Measurements from ENCODE around the gene PLEKHA6.
A peak's percentile ranks its signal among the peaks of the same experiment; 100 is the strongest.

PLEKHA6 gene

DNA sequence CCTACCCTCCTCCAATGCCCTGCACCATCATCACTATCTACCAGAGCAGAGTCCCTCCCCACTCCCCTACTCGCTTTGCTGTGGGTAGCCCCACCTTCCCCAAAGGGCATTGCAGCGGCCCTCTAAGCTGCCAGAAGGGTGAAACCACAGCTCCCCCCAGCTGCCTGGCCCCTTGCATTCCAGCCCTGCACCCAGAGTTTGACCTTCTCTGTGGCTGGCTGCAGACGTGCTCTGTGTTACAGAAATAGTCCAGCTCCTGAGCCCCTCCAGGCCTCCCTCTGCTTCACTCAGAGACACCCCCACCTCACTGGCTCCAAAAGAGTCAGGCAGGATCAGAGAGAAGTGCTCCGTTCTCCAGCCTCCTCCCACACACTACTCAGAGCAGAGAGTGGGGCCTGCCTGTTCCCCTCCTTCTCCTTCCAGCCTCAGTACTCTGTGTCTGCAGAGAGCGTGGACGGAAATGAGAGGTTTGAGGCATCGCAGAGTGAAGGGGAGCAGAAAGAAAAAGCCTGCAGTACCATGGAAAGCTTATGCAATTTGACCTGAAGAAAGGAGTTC, 63.2 kb downstream of the PLEKHA6 start:
- peak in 1 of 2 experiments; percentile 79 for DNase-seq (ENCODE audit: low read depth in 1 of 2, low spot score in 1 of 2)
- TF ChIP-seq, protein P1, sequence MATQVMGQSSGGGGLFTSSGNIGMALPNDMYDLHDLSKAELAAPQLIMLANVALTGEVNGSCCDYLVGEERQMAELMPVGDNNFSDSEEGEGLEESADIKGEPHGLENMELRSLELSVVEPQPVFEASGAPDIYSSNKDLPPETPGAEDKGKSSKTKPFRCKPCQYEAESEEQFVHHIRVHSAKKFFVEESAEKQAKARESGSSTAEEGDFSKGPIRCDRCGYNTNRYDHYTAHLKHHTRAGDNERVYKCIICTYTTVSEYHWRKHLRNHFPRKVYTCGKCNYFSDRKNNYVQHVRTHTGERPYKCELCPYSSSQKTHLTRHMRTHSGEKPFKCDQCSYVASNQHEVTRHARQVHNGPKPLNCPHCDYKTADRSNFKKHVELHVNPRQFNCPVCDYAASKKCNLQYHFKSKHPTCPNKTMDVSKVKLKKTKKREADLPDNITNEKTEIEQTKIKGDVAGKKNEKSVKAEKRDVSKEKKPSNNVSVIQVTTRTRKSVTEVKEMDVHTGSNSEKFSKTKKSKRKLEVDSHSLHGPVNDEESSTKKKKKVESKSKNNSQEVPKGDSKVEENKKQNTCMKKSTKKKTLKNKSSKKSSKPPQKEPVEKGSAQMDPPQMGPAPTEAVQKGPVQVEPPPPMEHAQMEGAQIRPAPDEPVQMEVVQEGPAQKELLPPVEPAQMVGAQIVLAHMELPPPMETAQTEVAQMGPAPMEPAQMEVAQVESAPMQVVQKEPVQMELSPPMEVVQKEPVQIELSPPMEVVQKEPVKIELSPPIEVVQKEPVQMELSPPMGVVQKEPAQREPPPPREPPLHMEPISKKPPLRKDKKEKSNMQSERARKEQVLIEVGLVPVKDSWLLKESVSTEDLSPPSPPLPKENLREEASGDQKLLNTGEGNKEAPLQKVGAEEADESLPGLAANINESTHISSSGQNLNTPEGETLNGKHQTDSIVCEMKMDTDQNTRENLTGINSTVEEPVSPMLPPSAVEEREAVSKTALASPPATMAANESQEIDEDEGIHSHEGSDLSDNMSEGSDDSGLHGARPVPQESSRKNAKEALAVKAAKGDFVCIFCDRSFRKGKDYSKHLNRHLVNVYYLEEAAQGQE (IDR thresholded peaks at IDR 0.05; ENCODE audit: insufficient replicate concordance, low read depth), result peak; percentile 56
- TF ChIP-seq POLR2AphosphoS5 (IDR thresholded peaks at IDR 0.05; ENCODE audit: low read depth), result no peak
- TF ChIP-seq, protein P2, sequence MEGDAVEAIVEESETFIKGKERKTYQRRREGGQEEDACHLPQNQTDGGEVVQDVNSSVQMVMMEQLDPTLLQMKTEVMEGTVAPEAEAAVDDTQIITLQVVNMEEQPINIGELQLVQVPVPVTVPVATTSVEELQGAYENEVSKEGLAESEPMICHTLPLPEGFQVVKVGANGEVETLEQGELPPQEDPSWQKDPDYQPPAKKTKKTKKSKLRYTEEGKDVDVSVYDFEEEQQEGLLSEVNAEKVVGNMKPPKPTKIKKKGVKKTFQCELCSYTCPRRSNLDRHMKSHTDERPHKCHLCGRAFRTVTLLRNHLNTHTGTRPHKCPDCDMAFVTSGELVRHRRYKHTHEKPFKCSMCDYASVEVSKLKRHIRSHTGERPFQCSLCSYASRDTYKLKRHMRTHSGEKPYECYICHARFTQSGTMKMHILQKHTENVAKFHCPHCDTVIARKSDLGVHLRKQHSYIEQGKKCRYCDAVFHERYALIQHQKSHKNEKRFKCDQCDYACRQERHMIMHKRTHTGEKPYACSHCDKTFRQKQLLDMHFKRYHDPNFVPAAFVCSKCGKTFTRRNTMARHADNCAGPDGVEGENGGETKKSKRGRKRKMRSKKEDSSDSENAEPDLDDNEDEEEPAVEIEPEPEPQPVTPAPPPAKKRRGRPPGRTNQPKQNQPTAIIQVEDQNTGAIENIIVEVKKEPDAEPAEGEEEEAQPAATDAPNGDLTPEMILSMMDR (IDR thresholded peaks at IDR 0.05; ENCODE audit: insufficient read depth, low read length), result no peak
- Histone ChIP-seq H3K27me3 (ENCODE audit: insufficient read depth, poor library complexity, severe bottlenecking) (no peaks in the 10 kb centered on the region), H3K27ac (replicated peaks) (peak overlapping the region; percentile 69), H3K4me3 (replicated peaks; ENCODE audit: insufficient read depth, low read length) (no peak overlapping the region)

DNA sequence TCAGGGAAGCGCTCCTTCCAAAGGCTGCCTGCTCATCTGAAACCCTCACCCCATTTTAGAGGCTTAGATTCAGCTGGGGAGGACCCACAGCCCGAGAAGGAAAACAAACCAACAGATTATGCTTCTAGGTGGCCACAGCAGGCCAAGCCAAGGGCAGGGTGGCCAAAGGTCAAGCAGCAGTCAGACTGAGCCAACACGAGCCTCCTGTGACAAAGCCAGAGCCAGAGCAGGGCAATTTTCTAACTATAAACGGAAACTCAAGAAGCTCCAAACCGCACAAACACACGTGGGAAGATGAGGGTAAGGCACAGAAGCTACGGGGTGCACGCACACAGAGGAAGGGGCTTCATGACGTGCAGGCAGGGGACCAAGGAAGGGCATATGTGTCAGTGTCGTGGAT, 64.1 kb downstream of the PLEKHA6 start:
- Histone ChIP-seq H3K27ac (replicated peaks) (peak overlapping the region; percentile 69), H3K27me3 (ENCODE audit: insufficient read depth, poor library complexity, severe bottlenecking) (no peaks in the 10 kb centered on the region), H3K4me3 (replicated peaks; ENCODE audit: insufficient read depth, low read length) (no peak overlapping the region)
- TF ChIP-seq POLR2AphosphoS5 (IDR thresholded peaks at IDR 0.05; ENCODE audit: low read depth) (peak; percentile 41; the same call in 1 of the 2 replicates), GABPA (IDR thresholded peaks at IDR 0.05; ENCODE audit: low read depth) (no peak)
- TF ChIP-seq, protein P1 (IDR thresholded peaks at IDR 0.05; ENCODE audit: insufficient replicate concordance, low read depth), result no peak
- peak in 1 of 2 experiments; percentile 41 for DNase-seq (ENCODE audit: low read depth in 1 of 2, low spot score in 1 of 2)

DNA sequence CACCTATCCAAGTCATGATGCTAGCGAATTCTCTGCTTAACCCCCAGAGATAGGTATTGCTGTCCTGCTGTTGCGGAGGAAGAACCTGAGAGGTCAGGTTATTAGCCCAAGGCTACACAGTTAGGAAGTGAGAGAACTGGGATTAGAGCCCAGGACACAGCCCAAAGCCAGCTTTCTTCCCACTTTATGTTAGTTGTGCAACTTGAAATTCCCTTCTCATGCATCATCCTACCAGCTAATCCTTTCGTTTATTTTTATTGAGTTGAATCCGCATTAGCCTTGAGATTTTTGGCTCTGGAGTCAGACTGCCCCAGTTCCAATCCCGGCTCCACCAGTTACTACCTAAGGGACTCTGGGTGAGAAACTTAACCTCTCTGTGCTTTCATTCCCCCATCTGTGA, 65.4 kb downstream of the PLEKHA6 start:
- no peak for DNase-seq (ENCODE audit: low read depth in 1 of 2, low spot score in 1 of 2)

DNA sequence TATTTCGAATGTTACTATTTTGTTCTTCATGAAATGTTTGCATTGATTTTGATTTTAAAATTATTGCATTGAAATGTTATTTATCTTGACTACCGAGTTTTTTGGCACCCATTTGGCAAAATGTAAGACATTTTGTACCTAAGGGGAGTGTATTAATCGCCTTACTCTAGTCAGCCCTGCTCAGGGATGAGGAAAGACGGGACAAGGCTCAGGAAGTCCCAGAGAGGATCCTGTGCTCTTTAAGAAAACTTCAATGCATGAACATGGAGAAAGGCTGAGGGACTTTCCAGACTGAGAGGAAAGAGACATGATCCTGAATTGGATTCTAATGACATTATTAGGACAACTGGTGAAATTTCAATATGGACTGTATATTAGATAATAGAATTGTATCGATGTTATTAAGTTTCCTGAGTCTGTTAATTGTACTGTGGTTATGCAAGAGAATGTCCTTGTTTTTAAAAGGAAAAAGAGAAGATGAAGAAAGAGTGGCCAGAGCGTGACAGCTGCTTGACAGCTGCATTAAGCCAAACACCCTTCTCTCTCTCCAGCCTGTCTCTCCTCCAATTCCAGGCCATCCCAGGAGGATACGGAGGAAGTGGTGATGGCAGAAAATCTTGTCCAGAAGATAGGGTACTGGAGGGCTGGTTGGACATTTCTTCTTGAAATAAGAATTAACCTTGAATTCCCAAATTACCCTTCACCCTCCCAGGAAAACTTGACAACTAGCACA, 66.0 kb downstream of the PLEKHA6 start:
- DNase-seq (ENCODE audit: low read depth in 1 of 2, low spot score in 1 of 2), result no peak
- TF ChIP-seq, protein P1 (IDR thresholded peaks at IDR 0.05; ENCODE audit: insufficient replicate concordance, low read depth), result no peak
- TF ChIP-seq, protein P2 (IDR thresholded peaks at IDR 0.05; ENCODE audit: insufficient read depth, low read length), result no peak
- TF ChIP-seq SPI1 (IDR thresholded peaks at IDR 0.05; ENCODE audit: borderline replicate concordance, low read depth) (no peak), POLR2AphosphoS5 (IDR thresholded peaks at IDR 0.05; ENCODE audit: low read depth) (no peak), GABPA (IDR thresholded peaks at IDR 0.05; ENCODE audit: low read depth) (no peak)
- H3K27me3 ChIP-seq (ENCODE audit: insufficient read depth, poor library complexity, severe bottlenecking), result no peaks in the 10 kb centered on the region
- no peak overlapping the region for H3K4me3 ChIP-seq (replicated peaks; ENCODE audit: insufficient read depth, low read length)
- H3K27ac ChIP-seq (replicated peaks), result no peak overlapping the region

More for the DNA sequence above, 65.4 kb downstream of the PLEKHA6 start:
- H3K27me3 ChIP-seq (ENCODE audit: insufficient read depth, poor library complexity, severe bottlenecking), result no peaks in the 10 kb centered on the region
- no peak overlapping the region for H3K27ac ChIP-seq (replicated peaks)
- H3K4me3 ChIP-seq (replicated peaks; ENCODE audit: insufficient read depth, low read length), result no peak overlapping the region
- TF ChIP-seq GABPA (IDR thresholded peaks at IDR 0.05; ENCODE audit: low read depth) (no peak), SPI1 (IDR thresholded peaks at IDR 0.05; ENCODE audit: borderline replicate concordance, low read depth) (no peak)
- TF ChIP-seq, protein P2 (IDR thresholded peaks at IDR 0.05; ENCODE audit: insufficient read depth, low read length), result no peak
